Muscle of leg (tissue), 11 donors: ENCODE measurements around the gene MCF2L. TPM values are rescaled to one million over a fixed set of nuclear protein-coding genes. Genes with fewer than 3 reads are reported as not detected.

Experiments
- DNase-seq: peaks from one replicate; pipeline ENCODE4 v3.0.0; 2013
- H3K27ac ChIP-seq: one replicate; pipeline ENCODE4 v1.5.1; 2013; ENCODE audit warnings: mild to moderate bottlenecking, low read length, control low read depth
- H3K27me3 ChIP-seq: one replicate; pipeline ENCODE4 v1.6.1; 2013; ENCODE audit warnings: low read length; ENCODE audit not compliant: control insufficient read depth, insufficient read depth
- H3K36me3 ChIP-seq: one replicate; pipeline ENCODE4 v1.6.1; 2013; ENCODE audit warnings: low read length; ENCODE audit not compliant: control insufficient read depth, insufficient read depth
- H3K4me1 ChIP-seq: one replicate; pipeline ENCODE4 v1.6.1; 2013; ENCODE audit warnings: low read length; ENCODE audit not compliant: control insufficient read depth, insufficient read depth
- H3K4me3 ChIP-seq: one replicate; pipeline ENCODE4 v1.5.1; 2013; ENCODE audit warnings: low read length, control low read depth
- H3K9me3 ChIP-seq: replicated peaks from 2 replicates; pipeline ENCODE4 v1.6.1; 2013; ENCODE audit warnings: low read depth, low read length; ENCODE audit not compliant: control insufficient read depth
- WGBS: methylation state at CpG from one replicate; pipeline ENCODE4 v1.1.5; 2013; ENCODE audit warnings: missing lambda C conversion rate; ENCODE audit not compliant: insufficient coverage; 5-methylcytosine and 5-hydroxymethylcytosine counted together
- polyA plus RNA-seq, 8 donors: library from polyadenylated mRNA; unstranded; fragments of 120-200 nt; gene quantifications; one replicate each; pipeline versions ENCODE4 v1.2.1 to v1.2.3, GENCODE V29; 2013; ENCODE audit warnings: inconsistent platforms in 1 of 8, low replicate concordance in 1 of 8; ENCODE audit not compliant: insufficient read length in 8 of 8, insufficient read depth in 1 of 8
- total RNA-seq: library from RNA; stranded (reverse); fragments of 120-200 nt; gene quantifications from one replicate; pipeline ENCODE4 v1.2.4, GENCODE V29; 2013

Gene MCF2L
- total and polyA plus RNA-seq, 9 donors, result 15.9 to 27.6 (median 20.1) TPM

- no peak for DNase-seq
- no peaks in the 10 kb centered on the region for H3K9me3 ChIP-seq
- H3K36me3 ChIP-seq, result peaks cover 6% of the 10 kb centered on the region
- 91% methylated on average over 22 of the region's 26 CpGs for WGBS
- no peak overlapping the region for H3K4me3 ChIP-seq
- peaks cover 32% of the 10 kb centered on the region for H3K4me1 ChIP-seq
- no peaks in the 10 kb centered on the region for H3K27me3 ChIP-seq
- no peak overlapping the region for H3K27ac ChIP-seq
These were observed 36.3 kb downstream of the MCF2L start for GRCh38 chr13:113005076-113005865.

GRCh38 chr13:113005997-113006396 is 37.0 kb downstream of the MCF2L start:
- Histone ChIP-seq H3K9me3 (no peaks in the 10 kb centered on the region), H3K4me3 (no peak overlapping the region), H3K27ac (no peak overlapping the region), H3K4me1 (peaks cover 29% of the 10 kb centered on the region), H3K27me3 (no peaks in the 10 kb centered on the region), H3K36me3 (peaks cover 6% of the 10 kb centered on the region)
- 87% methylated on average over 15 of the region's 15 CpGs for WGBS
- DNase-seq, result no peak

GRCh38 chr13:113006660-113007059 is 37.6 kb downstream of the MCF2L start:
- Histone ChIP-seq H3K27me3 (no peaks in the 10 kb centered on the region), H3K4me3 (no peak overlapping the region), H3K4me1 (peaks cover 22% of the 10 kb centered on the region), H3K27ac (no peak overlapping the region), H3K9me3 (no peaks in the 10 kb centered on the region), H3K36me3 (peaks cover 6% of the 10 kb centered on the region)
- DNase-seq, result no peak
- WGBS, result 77% methylated on average over 8 of the region's 16 CpGs

- DNase-seq, result no peak
- Histone ChIP-seq H3K36me3 (peaks cover 6% of the 10 kb centered on the region), H3K4me1 (peaks cover 13% of the 10 kb centered on the region), H3K27ac (no peak overlapping the region), H3K4me3 (no peak overlapping the region), H3K9me3 (no peaks in the 10 kb centered on the region), H3K27me3 (no peaks in the 10 kb centered on the region)
- WGBS, result 87% methylated on average over 27 of the region's 33 CpGs
These were observed 39.8 kb downstream of the MCF2L start for GRCh38 chr13:113008851-113009250.

- DNase-seq, result peak; percentile 58
- Histone ChIP-seq H3K4me1 (peaks cover 10% of the 10 kb centered on the region), H3K4me3 (no peak overlapping the region), H3K9me3 (no peaks in the 10 kb centered on the region), H3K36me3 (peaks cover 3% of the 10 kb centered on the region), H3K27ac (peak overlapping the region; percentile 47), H3K27me3 (no peaks in the 10 kb centered on the region)
- WGBS, result 54% methylated on average over 7 of the region's 17 CpGs
These were observed 40.9 kb downstream of the MCF2L start for GRCh38 chr13:113009743-113010509.

GRCh38 chr13:113010510-113010865 is 41.5 kb downstream of the MCF2L start:
- Histone ChIP-seq H3K27ac (peak overlapping the region; percentile 42), H3K9me3 (no peaks in the 10 kb centered on the region), H3K4me3 (no peak overlapping the region), H3K4me1 (peaks cover 10% of the 10 kb centered on the region), H3K27me3 (no peaks in the 10 kb centered on the region), H3K36me3 (peaks cover 3% of the 10 kb centered on the region)
- 83% methylated on average over 1 of the region's 12 CpGs for WGBS
- no peak for DNase-seq

GRCh38 chr13:113013303-113013702 is 44.3 kb downstream of the MCF2L start:
- H3K9me3 ChIP-seq, result no peaks in the 10 kb centered on the region
- WGBS, result 70% methylated on average over 6 of the region's 9 CpGs
- H3K27me3 ChIP-seq, result no peaks in the 10 kb centered on the region
- no peak overlapping the region for H3K4me3 ChIP-seq
- no peak for DNase-seq
- peaks cover 10% of the 10 kb centered on the region for H3K4me1 ChIP-seq
- no peak overlapping the region for H3K27ac ChIP-seq
- H3K36me3 ChIP-seq, result peaks cover 17% of the 10 kb centered on the region

- no peaks in the 10 kb centered on the region for H3K27me3 ChIP-seq
- no peak overlapping the region for H3K4me3 ChIP-seq
- WGBS, result 73% methylated on average over 20 of the region's 25 CpGs
- no peak overlapping the region for H3K27ac ChIP-seq
- no peaks in the 10 kb centered on the region for H3K9me3 ChIP-seq
- H3K4me1 ChIP-seq, result peaks cover 10% of the 10 kb centered on the region
- peaks cover 24% of the 10 kb centered on the region for H3K36me3 ChIP-seq
- DNase-seq, result no peak
These were observed 45.1 kb downstream of the MCF2L start for GRCh38 chr13:113013878-113014751.

- Histone ChIP-seq H3K27me3 (no peaks in the 10 kb centered on the region), H3K9me3 (no peaks in the 10 kb centered on the region), H3K4me3 (no peak overlapping the region), H3K36me3 (peaks cover 29% of the 10 kb centered on the region), H3K27ac (no peak overlapping the region), H3K4me1 (peaks cover 5% of the 10 kb centered on the region)
- no peak for DNase-seq
- WGBS, result 88% methylated on average over 30 of the region's 31 CpGs
These were observed 46.0 kb downstream of the MCF2L start for GRCh38 chr13:113014752-113015745.
